Astrocyte (in vitro differentiated cells and primary cell): ENCODE results near the gene CTSS. TPM values are rescaled to one million over a fixed set of nuclear protein-coding genes. Genes with fewer than 3 reads are reported as not detected.

ENCODE experiments used
- DNase-seq: peaks from one replicate; pipeline ENCODE4 v3.0.0-alpha.2; 2010; ENCODE audit warnings: low read depth
- FAIRE-seq: peaks from 2 replicates; lab custom pipeline; 2011; peaks lifted over from hg19 to GRCh38; lab: Jason Lieb, UNC
- H2AFZ ChIP-seq: 2 replicates; pipeline ENCODE4 v1.6.0; 2012; ENCODE audit warnings: low read depth, low read length, inconsistent platforms
- H3K27ac ChIP-seq: 2 replicates; pipeline ENCODE4 v1.5.1; 2011; ENCODE audit warnings: low read depth, low read length, inconsistent platforms
- H3K27me3 ChIP-seq: 2 replicates; pipeline ENCODE4 v1.6.0; 2011; ENCODE audit warnings: low read length, inconsistent platforms; ENCODE audit not compliant: insufficient read depth
- H3K36me3 ChIP-seq: 2 replicates; pipeline ENCODE4 v1.5.1; 2011; ENCODE audit warnings: low read length, inconsistent platforms; ENCODE audit not compliant: insufficient read depth
- H3K4me1 ChIP-seq: 2 replicates; pipeline ENCODE4 v1.5.1; 2011; ENCODE audit warnings: low read length, inconsistent platforms; ENCODE audit not compliant: insufficient read depth
- H3K4me2 ChIP-seq: 2 replicates; pipeline ENCODE4 v1.6.0; 2012; ENCODE audit warnings: low read length, inconsistent platforms
- H3K4me3 ChIP-seq: 2 replicates; pipeline ENCODE4 v1.5.1; 2011; ENCODE audit warnings: low read depth, mild to moderate bottlenecking, low read length, inconsistent platforms; ENCODE audit not compliant: insufficient read depth
- H3K79me2 ChIP-seq: 2 replicates; pipeline ENCODE4 v1.6.0; 2012; ENCODE audit warnings: mild to moderate bottlenecking, low read length, inconsistent platforms; ENCODE audit not compliant: insufficient read depth
- H3K9ac ChIP-seq: 2 replicates; pipeline ENCODE4 v1.6.0; 2012; ENCODE audit warnings: mild to moderate bottlenecking, low read length, inconsistent platforms
- H3K9me3 ChIP-seq: 2 replicates; pipeline ENCODE4 v1.5.1; 2012; ENCODE audit warnings: low read depth, mild to moderate bottlenecking, low read length, inconsistent platforms; ENCODE audit not compliant: insufficient read depth
- H4K20me1 ChIP-seq: 2 replicates; pipeline ENCODE4 v1.6.0; 2012; ENCODE audit warnings: low read length, inconsistent platforms; ENCODE audit not compliant: insufficient read depth
- H3K27ac Mint-ChIP-seq: one replicate; pipeline ENCODE4 v1.8.0; 2021; ENCODE audit warnings: mild to moderate bottlenecking, mixed read lengths; ENCODE audit not compliant: unreplicated experiment
- H3K27me3 Mint-ChIP-seq: one replicate; pipeline ENCODE4 v1.8.0; 2021; ENCODE audit warnings: low read depth, mixed read lengths; ENCODE audit not compliant: unreplicated experiment
- H3K36me3 Mint-ChIP-seq: one replicate; pipeline ENCODE4 v1.8.0; 2021; ENCODE audit warnings: low read depth, mixed read lengths; ENCODE audit not compliant: unreplicated experiment
- H3K4me1 Mint-ChIP-seq: one replicate; pipeline ENCODE4 v1.8.0; 2021; ENCODE audit warnings: low read depth, mixed read lengths; ENCODE audit not compliant: unreplicated experiment
- H3K4me3 Mint-ChIP-seq: one replicate; pipeline ENCODE4 v1.8.0; 2021; ENCODE audit warnings: mild to moderate bottlenecking, moderate library complexity, mixed read lengths; ENCODE audit not compliant: unreplicated experiment
- H3K9me3 Mint-ChIP-seq: one replicate; pipeline ENCODE4 v1.8.0; 2021; ENCODE audit warnings: mild to moderate bottlenecking, mixed read lengths; ENCODE audit not compliant: unreplicated experiment
- CTCF ChIP-seq: IDR thresholded peaks from 2 replicates; pipeline ENCODE4 v1.5.1; 2011; ENCODE audit warnings: low read depth, mild to moderate bottlenecking, inconsistent platforms, low read length, moderate library complexity; ENCODE audit not compliant: insufficient read depth
- EZH2 ChIP-seq: IDR thresholded peaks from 2 replicates; pipeline ENCODE4 v1.6.1; 2012; ENCODE audit warnings: mild to moderate bottlenecking, low read length, inconsistent platforms; ENCODE audit not compliant: insufficient read depth
- total RNA-seq: library from RNA; stranded (reverse); gene quantifications from 2 replicates; pipeline ENCODE4 v1.2.1, GENCODE V29; 2021

Gene CTSS
- total RNA-seq, 1 donor from 2014 or later = 0.61 TPM

DNA sequence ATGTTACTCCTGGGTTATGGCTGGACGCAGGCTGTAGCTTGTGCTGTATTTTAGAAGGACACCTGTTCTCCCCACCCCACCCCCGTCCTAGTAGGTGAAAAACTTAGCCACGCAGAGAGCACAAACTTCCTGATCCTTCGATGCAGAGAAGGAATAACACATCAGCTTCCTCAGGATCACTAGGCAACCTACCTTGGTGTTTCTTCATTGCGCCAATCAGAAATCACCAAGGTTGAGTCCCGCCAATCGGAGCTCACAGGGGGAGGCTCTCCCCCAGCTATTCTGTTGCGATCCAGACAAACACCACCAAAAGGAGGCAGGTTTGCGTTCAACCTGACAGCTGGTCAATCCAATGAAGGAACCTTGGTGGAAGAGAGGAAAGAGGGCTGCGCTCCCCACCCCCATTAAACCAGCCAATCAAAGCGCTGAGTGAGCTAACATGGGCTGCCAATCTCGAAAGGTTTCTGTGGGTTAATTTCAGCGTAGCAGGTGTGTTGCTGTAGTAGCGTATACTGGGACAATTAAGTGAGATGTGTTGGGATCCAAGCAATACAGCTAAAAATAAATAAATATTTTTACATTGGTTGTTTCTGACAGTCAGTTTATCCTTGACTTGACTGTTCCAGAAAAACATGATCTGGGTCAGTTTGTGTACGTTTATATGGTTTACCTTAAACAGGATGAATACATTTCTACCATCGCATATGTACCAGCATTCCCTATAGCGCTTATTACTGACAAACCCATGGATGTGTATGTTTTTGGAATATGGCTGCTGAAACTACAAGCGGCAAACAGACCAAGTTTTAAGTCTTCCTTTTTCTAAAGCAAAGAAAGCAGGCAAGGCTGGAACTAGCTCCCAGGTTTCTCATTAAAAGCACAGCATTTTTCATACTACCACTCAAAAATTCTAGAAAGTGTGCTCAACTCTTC, 68.3 kb downstream of the CTSS start, which contains the start of gene GOLPH3L:
TSS of gene GOLPH3L (minus strand) at position 160 of the 933 bp plus-strand sequence. CDS start 2,316 bp downstream, outside the sequence.
- TF ChIP-seq EZH2 (no peak), CTCF (no peak)
- peak; percentile 98 for DNase-seq
- Mint-ChIP-seq H3K9me3 (no peaks in the 10 kb centered on the region), H3K4me1 (peaks cover 5% of the 10 kb centered on the region), H3K27ac (peak within 1 kb of the TSS; percentile 96), H3K27me3 (no peaks in the 10 kb centered on the region), H3K36me3 (no peaks in the 10 kb centered on the region), H3K4me3 (peak within 1 kb of the TSS; percentile 100)
- H3K9me3 ChIP-seq = no peaks in the 10 kb centered on the region
- H3K79me2 ChIP-seq = peaks cover 20% of the 10 kb centered on the region
- peaks cover 9% of the 10 kb centered on the region for H3K36me3 ChIP-seq
- peak within 1 kb of the TSS; percentile 97 for H3K4me3 ChIP-seq
- H3K27ac ChIP-seq = peak within 1 kb of the TSS; percentile 55
- peak within 1 kb of the TSS; percentile 83 for H3K4me2 ChIP-seq
- peaks cover 2% of the 10 kb centered on the region for H3K27me3 ChIP-seq
- FAIRE-seq = peak; percentile 91
- peaks cover 4% of the 10 kb centered on the region for H4K20me1 ChIP-seq
- peak within 1 kb of the TSS; percentile 85 for H2AFZ ChIP-seq
- H3K4me1 ChIP-seq = peaks cover 7% of the 10 kb centered on the region
- peak within 1 kb of the TSS; percentile 77 for H3K9ac ChIP-seq

DNA sequence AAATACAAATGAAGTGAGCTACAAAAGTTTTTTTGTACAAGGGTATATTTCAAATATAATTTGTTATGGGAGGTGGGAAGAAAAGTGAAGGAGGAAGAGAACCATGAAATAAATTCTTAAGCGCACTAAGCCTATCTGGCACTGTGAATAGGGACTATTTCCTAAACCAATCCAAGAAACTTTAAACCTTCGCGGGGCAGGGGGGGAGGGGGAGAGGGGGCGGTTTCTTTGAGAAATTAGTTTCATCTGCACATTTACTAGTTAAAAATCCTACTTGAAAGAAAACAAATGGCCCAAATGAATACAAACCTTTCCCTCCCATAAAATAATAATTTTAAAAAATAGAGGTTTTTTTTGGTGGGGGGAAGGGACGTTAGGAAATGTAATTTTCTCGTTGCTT, 69.0 kb downstream of the CTSS start:
- H3K27ac Mint-ChIP-seq = peak overlapping the region; percentile 96

More for the DNA sequence above, 69.0 kb downstream of the CTSS start:
- Mint-ChIP-seq H3K36me3 (no peaks in the 10 kb centered on the region), H3K4me1 (peaks cover 5% of the 10 kb centered on the region), H3K4me3 (peak overlapping the region; percentile 100), H3K27me3 (no peaks in the 10 kb centered on the region), H3K9me3 (no peaks in the 10 kb centered on the region)
- DNase-seq = no peak
- Histone ChIP-seq H3K79me2 (peaks cover 20% of the 10 kb centered on the region), H3K27me3 (peaks cover under 1% of the 10 kb centered on the region), H3K9ac (peak overlapping the region; percentile 77), H3K36me3 (peaks cover 9% of the 10 kb centered on the region), H2AFZ (peak overlapping the region; percentile 84), H3K4me3 (peak overlapping the region; percentile 97), H3K4me1 (peaks cover 7% of the 10 kb centered on the region), H3K9me3 (no peaks in the 10 kb centered on the region), H3K27ac (peak overlapping the region; percentile 55), H4K20me1 (peaks cover 4% of the 10 kb centered on the region), H3K4me2 (peak overlapping the region; percentile 83)
- no peak for FAIRE-seq
- no peak for TF ChIP-seq CTCF
- TF ChIP-seq EZH2 = no peak
